BJ (cell line): Measurements from ENCODE around the gene CARD9. TPM values are rescaled to one million over a fixed set of nuclear protein-coding genes. Genes with fewer than 3 reads are reported as not detected.

ENCODE experiments used
- CTCF ChIA-PET: fragments of 350-600 bp; formaldehyde crosslinking; extraction: SDS; loops from one replicate; lab custom pipeline; 2021; ENCODE audit warnings: antibody characterized with exemption, inconsistent platforms; lab: Yijun Ruan, JAX
- POLR2A ChIA-PET: fragments of 300-600 bp; sonication (Branson Sonifier 250); formaldehyde crosslinking; extraction: SDS; loops from one replicate; lab custom pipeline; 2021; ENCODE audit warnings: antibody characterized with exemption; lab: Charles Lee
- DNase-seq: peaks from one replicate; pipeline ENCODE4 v3.0.0-alpha.2; 2011; ENCODE audit warnings: low read depth
- H3K27me3 ChIP-seq: 2 replicates; pipeline ENCODE4 v1.6.0; 2011; ENCODE audit warnings: low read length; ENCODE audit not compliant: control insufficient read depth, insufficient read depth
- H3K36me3 ChIP-seq: 2 replicates; pipeline ENCODE4 v1.5.1; 2011; ENCODE audit warnings: low read length; ENCODE audit not compliant: control insufficient read depth, insufficient read depth
- H3K4me3 ChIP-seq: 2 replicates; pipeline ENCODE4 v1.5.1; 2011; ENCODE audit warnings: low read depth, mild to moderate bottlenecking, control low read depth, low read length
- CTCF ChIP-seq: IDR thresholded peaks from 2 replicates; pipeline ENCODE4 v1.5.1; 2011; ENCODE audit warnings: low read depth, mild to moderate bottlenecking, control low read depth, inconsistent platforms, low read length, moderate library complexity; ENCODE audit not compliant: insufficient read depth
- polyA plus RNA-seq: library from polyadenylated mRNA; depleted of rRNA; stranded (reverse); fragments of >200 nt; gene quantifications from 2 replicates; pipeline ENCODE4 v1.2.3, GENCODE V29; 2011

Gene CARD9
- polyA plus RNA-seq, 1 experiment: 21.3 TPM

GRCh38 chr9:136344544-136345280, 28.8 kb downstream of the CARD9 start:
- ChIA-PET CTCF (interaction anchor here (1.0 to 3.3 kb wide), 11 partner anchors 9 to 56 kb away, joined by 3 to 42 read pairs (median 7); partner anchors contain the start of gene DNLZ), POLR2A (no interaction called here)
- no peak overlapping the region for H3K4me3 ChIP-seq
- DNase-seq: no peak
- TF ChIP-seq CTCF: no peak
- H3K27me3 ChIP-seq: no peaks in the 10 kb centered on the region
- H3K36me3 ChIP-seq: peaks cover 47% of the 10 kb centered on the region

- no peak for TF ChIP-seq CTCF
- CTCF ChIA-PET: interaction anchor here (3.0 kb wide), 1 partner anchor 18 kb away, joined by 16 read pairs; no protein-coding TSS in a partner anchor
- no peak overlapping the region for H3K4me3 ChIP-seq
- POLR2A ChIA-PET: no interaction called here
- no peaks in the 10 kb centered on the region for H3K27me3 ChIP-seq
- H3K36me3 ChIP-seq: peaks cover 43% of the 10 kb centered on the region
- DNase-seq: no peak
These were observed 29.6 kb downstream of the CARD9 start for GRCh38 chr9:136343884-136344269.

GRCh38 chr9:136343121-136343883, 30.2 kb downstream of the CARD9 start:
- H3K4me3 ChIP-seq: no peak overlapping the region
- DNase-seq: no peak
- H3K27me3 ChIP-seq: no peaks in the 10 kb centered on the region
- no peak for TF ChIP-seq CTCF
- H3K36me3 ChIP-seq: peaks cover 43% of the 10 kb centered on the region
- ChIA-PET POLR2A (no interaction called here), CTCF (interaction anchor here (1.5 to 3.0 kb wide), 3 partner anchors 16 to 19 kb away, joined by 3 to 16 read pairs (median 3); no protein-coding TSS in a partner anchor)

- TF ChIP-seq CTCF: no peak
- CTCF ChIA-PET: interaction anchor here (0.5 to 1.5 kb wide), 5 partner anchors 16 to 436 kb away, joined by 3 to 8 read pairs (median 3); no protein-coding TSS in a partner anchor
- H3K36me3 ChIP-seq: peaks cover 45% of the 10 kb centered on the region
- H3K4me3 ChIP-seq: no peak overlapping the region
- DNase-seq: no peak
- H3K27me3 ChIP-seq: no peaks in the 10 kb centered on the region
- POLR2A ChIA-PET: no interaction called here
These were observed 31.0 kb downstream of the CARD9 start for GRCh38 chr9:136342181-136343120.
